Coronary artery (tissue), 2 donors: ENCODE measurements around the gene YWHAG.
"Not testable (repeated sequence)": the region's sequence is repeated elsewhere in the genome, so short reads cannot be mapped to it uniquely, and the experiment has no call there.

Experiments used
- DNase-seq: peaks from one replicate; pipeline ENCODE4 v3.0.0-alpha.2; 2017; ENCODE audit warnings: low spot score
- H3K27ac ChIP-seq, 2 donors: fragments of 200-600 bp; sonication (generic); one replicate each; pipeline ENCODE4 v1.5.1; 2016 to 2019
- H3K4me3 ChIP-seq: fragments of 200-600 bp; sonication (generic); 2 replicates; pipeline ENCODE4 v1.5.1; 2016; ENCODE audit warnings: mild to moderate bottlenecking, moderate library complexity
- TF ChIP-seq, protein P1 (sequence below): fragments of 200-600 bp; sonication (generic); IDR thresholded peaks from one replicate; pipeline ENCODE4 v1.5.1; 2019; ENCODE audit warnings: antibody characterized with exemption

The YWHAG gene

DNA sequence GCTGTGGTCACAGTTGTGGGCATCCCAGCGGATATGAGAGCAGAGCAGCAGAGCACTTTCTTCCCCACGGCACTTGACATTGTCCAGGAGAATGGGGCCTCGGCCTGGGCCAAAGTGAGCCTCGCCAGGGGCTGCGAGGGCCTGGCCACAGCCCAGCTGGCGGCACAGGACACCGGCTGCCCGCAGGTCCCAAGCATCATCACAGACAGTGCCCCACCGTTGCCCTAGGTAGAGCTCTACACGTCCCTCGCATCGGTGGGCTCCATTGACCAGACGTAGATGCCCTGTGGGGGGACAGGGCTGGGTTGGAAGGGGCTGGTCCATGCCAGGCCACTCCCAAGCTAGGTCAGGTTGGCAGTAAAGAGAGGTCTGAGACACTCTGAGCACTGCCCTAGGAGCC, 31.3 kb upstream of the YWHAG start:
- no peak overlapping the region for H3K27ac ChIP-seq
- H3K4me3 ChIP-seq: no peak overlapping the region
- DNase-seq: no peak
- TF ChIP-seq, protein P1, sequence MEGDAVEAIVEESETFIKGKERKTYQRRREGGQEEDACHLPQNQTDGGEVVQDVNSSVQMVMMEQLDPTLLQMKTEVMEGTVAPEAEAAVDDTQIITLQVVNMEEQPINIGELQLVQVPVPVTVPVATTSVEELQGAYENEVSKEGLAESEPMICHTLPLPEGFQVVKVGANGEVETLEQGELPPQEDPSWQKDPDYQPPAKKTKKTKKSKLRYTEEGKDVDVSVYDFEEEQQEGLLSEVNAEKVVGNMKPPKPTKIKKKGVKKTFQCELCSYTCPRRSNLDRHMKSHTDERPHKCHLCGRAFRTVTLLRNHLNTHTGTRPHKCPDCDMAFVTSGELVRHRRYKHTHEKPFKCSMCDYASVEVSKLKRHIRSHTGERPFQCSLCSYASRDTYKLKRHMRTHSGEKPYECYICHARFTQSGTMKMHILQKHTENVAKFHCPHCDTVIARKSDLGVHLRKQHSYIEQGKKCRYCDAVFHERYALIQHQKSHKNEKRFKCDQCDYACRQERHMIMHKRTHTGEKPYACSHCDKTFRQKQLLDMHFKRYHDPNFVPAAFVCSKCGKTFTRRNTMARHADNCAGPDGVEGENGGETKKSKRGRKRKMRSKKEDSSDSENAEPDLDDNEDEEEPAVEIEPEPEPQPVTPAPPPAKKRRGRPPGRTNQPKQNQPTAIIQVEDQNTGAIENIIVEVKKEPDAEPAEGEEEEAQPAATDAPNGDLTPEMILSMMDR: no peak

DNA sequence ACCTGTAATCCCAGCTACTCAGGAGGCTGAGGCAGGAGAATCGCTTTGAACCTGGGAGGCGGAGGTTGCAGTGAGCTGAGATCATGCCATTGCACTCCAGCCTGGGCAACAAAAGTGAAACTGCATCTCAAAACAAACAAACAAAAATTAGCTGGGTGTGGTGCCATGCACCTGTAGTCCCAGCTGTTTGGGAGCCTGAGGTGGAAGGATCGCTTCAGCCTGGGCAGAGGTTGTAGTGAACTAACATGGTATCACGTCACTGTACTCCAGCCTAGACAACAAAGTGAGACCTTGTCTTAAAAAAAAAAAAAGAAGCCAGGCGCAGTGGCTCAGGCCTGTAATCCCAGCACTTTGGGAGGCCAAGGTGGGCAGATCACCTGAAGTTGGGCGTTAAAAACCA, 29.0 kb upstream of the YWHAG start:
- DNase-seq, H3K27ac ChIP-seq, H3K4me3 ChIP-seq: not testable (repeated sequence)

DNA sequence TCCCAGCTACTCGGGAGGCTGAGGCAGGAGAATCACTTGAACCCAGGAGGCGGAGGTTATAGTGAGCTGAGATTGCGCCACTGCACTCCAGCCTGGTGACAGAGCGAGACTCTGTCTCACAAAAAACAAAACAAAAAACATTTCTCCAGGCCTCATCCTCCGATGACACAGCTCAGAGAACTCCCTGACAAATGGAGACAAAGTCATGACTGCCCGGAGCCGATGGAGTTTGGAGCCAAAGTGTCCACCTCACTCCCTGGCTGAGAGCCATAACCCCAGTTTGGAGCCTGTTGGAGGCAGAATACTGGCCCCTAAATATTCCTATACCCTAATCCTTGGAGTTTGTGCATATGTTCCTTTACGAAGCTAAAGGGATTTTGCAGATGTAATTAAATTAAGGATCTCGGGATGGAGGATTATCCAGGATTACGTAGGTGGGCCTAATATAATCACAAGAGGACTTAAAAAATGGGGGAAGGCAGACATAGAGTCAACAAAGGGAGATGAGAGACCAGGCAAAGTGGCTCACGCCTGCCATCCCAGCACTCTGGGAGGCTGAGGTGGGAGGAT, 28.0 kb upstream of the YWHAG start:
- TF ChIP-seq, protein P1: no peak
- H3K4me3 ChIP-seq: no peak overlapping the region
- no peak for DNase-seq
- H3K27ac ChIP-seq: no peak overlapping the region

DNA sequence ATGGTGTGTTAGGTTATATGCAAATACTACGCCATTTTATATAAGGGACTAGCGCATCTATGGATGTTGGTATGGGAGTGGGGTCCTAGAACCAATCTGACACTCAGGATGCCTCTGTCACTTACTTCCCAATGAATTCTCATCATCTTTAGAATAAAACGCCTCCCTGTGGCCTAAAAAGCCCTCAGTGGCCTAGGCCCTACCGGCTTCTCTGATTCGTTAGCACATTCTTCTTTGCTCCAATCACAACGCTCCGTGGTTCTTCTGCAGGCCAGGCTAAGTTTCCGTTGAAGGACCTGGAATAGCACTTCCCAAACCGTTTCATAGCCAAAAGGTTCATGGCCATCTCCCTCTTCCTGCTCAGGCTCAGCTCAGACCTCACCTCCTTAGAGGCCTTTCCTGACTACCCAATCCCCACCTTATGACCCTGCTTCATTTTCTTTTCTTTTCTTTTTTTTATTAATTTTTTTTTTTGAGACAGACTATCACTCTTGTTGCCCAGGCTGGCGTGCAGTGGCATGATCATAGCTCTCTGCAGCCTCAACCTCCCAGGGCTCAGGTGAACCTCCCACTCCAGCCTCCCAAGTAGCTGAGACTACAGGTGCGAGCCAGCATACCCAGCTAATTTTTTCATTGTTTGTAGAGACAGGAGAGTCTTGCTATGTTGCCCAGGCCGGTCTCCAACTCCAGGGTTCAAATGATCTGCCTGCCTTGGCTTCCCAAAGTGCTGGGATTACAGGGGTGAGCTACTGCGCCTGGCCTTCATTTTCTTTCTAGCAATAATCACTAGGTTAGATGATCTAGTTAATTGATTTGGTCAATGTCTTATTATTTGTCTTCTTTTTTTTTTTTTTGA, 24.5 kb upstream of the YWHAG start:
- DNase-seq: no peak
- H3K27ac ChIP-seq: no peak overlapping the region
- no peak overlapping the region for H3K4me3 ChIP-seq
- TF ChIP-seq, protein P1: no peak

DNA sequence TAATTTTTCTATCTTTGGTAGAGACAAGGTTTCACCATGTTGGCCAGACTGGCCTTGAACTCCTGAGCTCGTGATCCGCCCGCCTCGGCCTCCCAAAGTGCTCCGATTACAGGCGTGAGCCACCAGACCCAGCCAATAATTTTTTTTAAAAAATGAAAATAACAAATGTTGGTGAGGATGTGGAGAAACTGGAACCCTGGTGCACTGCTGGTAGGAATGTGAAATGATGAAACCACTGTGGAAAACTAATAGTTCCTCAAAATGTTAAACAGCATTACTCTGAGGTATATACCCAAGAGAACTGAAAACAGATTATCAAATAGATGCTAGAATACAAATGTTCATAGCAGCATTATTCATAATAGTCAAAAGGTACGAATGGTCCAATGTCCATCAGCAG, 23.0 kb upstream of the YWHAG start:
- TF ChIP-seq, protein P1: no peak
- Histone ChIP-seq H3K4me3 (no peak overlapping the region), H3K27ac (no peak overlapping the region)
- no peak for DNase-seq

DNA sequence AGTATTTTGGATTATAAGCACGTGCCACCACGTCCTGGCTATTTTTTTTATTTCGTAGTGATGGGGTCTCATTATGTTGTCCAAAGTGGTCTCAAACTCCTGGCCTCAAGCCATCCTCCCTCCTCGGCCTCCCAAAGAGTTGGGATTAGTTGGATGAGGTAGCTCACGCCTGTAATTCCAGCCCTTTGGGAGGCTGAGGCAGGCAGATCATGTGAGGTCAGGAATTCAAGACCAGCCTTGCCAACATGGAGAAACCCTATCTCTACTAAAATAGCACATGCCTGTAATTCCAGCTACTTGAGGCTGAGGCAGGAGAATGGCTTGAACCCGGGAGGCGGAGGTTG, 21.8 kb upstream of the YWHAG start:
- TF ChIP-seq, protein P1: no peak
- DNase-seq: no peak
- H3K4me3 ChIP-seq: peak overlapping the region; percentile 50
- peak overlapping the region; percentile 92 to 94 for H3K27ac ChIP-seq

DNA sequence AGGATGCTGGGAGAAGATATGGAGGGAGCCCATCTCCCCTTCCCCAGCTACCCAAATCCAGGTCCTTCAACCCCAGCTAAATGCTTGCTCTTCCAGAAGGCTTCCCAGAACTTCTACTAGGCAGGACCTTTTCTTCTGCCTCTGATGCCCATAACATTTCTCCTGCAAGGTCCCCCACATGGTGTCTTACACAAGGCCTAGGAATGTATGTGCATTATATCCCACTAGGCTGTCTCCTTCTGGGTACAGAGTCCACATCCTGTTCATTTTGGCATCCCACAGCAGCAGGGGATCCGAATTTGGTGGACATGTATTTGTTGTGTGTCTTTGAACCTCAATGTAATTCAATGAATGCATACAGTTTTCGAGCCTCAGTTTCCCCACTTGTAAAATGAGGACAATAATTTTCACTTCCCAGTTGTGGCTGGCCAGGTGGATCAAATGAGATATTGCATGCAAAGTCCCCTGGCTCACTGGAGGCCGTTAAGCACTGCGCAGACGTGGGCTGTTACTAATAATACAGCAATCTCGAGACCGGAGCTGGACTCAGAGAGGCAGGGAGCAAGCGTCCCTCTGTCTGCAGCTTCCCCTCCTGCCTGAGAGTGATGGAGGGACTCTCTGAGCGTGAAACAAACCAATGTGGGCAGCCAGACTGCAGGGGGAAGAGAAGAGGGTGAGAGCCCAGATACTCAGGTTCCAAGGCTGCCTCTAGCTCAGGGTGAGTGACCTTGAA, 18.6 kb upstream of the YWHAG start:
- DNase-seq: no peak
- TF ChIP-seq, protein P1: no peak
- Histone ChIP-seq H3K27ac (peak overlapping the region; percentile 32 to 54), H3K4me3 (no peak overlapping the region)
